Activated effector memory CD4-positive, alpha-beta T cell treated with anti-CD3 and anti-CD28 coated beads, Interleukin-2, amount 50 U/mL, for 16 hours (primary cell): ENCODE measurements around the gene VRTN.
"Not testable (repeated sequence)": the region's sequence is repeated elsewhere in the genome, so short reads cannot be mapped to it uniquely, and the experiment has no call there.

Experiments used
- DNase-seq: peaks from one replicate; pipeline ENCODE4 v3.0.0-alpha.2; 2020

The VRTN gene

DNA sequence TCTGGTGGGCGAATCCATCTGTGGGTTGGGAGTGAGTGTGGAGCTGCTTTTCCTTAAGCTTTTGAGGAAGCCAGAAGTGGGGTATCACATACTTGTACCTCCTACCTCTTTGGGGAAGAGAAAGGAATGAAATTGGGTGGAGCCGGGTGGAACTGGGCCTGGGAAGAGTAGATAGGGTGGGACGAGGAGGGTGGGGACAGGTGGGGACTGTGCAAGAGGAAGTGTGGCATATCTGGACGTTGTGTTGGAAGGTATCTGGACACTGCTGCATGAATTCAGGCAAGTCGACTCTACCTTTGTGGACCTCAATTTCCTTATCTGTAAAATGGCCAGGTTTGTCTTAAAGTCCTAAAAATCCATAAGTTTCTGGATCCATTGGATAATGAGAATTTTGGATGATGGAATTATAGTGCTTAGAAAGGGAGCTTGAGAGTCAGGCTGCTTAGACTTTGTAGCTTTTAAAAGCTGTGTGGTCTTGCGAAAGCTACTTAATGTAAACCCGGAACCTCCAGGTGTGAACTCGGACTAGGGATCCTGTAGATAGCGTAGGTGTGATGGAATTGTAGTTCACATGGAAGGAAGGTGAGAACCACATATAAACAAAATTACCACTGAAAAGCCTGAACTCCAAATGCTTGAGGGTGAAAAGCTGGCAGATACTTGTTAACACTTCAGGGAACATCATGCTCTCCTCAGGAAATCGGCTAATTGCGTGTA, 2.1 kb downstream of the VRTN start:
- DNase-seq, result no peak

DNA sequence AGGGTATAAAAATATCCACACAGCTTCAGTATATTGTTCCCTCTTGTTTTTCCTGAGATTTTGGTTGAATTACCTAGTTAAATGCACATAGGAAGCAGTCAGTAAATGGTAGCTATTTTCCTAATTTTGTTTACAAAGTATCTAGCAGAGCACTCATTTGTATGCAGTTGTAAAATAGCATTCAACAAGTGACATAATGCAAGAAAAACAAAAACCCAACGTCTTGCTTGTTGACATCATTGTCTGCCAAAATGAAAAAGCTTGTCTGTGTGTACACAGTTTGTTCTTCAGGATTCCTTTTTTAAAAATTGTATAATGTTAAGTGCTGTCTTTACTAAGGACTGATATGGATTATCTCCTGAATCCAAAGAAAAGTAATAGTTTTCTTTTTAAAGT, 2.7 kb downstream of the VRTN start:
- DNase-seq, result no peak

DNA sequence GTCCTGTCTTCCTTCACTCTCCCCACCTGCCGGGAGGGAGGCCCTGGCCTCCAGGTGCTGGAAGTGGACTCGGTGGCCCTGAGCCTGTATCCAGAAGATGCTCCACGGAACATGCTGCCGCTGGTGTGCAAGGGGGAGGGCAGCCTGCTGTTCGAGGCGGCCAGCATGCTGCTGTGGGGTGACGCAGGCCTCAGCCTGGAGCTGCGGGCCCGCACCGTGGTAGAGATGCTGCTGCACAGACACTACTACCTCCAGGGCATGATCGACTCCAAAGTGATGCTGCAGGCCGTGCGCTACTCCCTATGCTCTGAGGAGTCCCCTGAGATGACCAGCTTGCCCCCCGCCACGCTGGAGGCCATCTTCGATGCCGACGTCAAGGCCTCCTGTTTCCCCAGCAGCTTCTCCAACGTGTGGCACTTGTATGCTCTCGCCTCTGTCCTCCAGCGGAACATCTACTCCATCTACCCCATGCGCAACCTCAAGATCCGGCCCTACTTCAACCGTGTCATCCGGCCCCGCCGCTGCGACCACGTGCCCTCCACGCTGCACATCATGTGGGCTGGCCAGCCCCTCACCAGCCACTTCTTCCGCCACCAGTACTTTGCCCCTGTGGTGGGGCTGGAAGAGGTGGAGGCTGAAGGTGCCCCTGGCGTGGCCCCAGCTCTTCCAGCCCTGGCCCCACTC, 8.8 kb downstream of the VRTN start:
- no peak for DNase-seq

DNA sequence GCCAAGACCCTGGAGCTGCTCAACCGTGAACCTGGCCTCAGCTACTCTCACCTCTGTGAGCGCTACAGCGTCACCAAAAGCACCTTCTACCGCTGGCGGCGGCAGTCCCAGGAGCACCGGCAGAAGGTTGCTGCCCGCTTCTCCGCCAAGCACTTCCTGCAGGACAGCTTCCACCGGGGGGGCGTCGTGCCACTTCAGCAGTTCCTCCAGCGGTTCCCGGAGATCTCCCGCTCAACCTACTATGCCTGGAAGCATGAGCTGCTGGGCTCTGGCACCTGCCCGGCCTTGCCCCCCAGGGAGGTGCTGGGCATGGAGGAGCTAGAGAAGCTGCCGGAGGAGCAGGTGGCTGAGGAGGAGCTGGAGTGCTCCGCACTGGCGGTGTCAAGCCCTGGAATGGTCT, 9.3 kb downstream of the VRTN start:
- no peak for DNase-seq

DNA sequence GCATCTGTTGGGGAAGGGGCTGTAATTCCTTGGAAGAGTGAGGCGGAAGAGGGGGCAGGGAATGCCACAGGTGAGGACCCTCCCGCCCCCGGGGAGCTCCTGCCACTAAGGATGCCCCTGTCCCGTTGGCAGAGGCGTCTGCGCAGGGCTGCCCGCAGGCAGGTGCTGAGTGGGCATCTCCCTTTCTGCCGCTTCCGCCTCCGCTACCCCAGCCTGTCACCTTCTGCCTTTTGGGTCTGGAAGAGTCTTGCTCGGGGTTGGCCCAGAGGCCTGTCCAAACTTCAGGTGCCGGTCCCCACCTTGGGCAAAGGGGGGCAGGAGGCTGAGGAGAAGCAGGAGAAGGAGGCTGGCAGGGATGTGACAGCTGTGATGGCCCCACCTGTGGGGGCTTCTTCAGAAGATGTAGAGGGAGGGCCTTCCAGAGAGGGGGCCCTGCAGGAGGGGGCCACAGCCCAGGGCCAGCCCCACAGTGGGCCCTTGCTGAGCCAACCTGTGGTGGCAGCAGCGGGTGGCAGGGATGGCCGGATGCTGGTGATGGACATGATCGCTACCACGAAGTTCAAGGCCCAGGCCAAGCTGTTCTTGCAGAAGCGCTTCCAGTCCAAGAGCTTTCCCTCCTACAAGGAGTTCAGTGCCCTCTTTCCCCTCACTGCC, 10.0 kb downstream of the VRTN start:
- DNase-seq, result no peak

DNA sequence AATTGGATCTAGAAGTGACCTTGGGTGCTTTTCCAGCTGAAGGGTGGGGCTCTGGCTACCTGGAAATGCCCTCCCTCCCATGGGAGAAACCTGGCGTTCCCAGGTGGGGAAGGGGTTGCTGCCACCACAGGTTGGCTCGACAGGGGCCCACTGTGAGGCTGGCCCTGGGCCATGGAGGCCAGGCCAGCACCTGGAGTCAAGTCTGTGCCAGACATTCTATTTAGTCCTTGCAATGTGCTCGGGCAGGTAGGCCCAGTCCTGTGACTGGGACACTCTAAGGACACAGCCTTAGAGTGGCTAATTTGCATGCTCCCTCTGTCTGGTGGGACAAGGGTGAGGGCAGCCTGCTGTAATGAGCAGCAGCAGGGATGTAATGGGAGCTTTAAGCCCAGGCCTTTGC, 11.9 kb downstream of the VRTN start:
- DNase-seq, result no peak

DNA sequence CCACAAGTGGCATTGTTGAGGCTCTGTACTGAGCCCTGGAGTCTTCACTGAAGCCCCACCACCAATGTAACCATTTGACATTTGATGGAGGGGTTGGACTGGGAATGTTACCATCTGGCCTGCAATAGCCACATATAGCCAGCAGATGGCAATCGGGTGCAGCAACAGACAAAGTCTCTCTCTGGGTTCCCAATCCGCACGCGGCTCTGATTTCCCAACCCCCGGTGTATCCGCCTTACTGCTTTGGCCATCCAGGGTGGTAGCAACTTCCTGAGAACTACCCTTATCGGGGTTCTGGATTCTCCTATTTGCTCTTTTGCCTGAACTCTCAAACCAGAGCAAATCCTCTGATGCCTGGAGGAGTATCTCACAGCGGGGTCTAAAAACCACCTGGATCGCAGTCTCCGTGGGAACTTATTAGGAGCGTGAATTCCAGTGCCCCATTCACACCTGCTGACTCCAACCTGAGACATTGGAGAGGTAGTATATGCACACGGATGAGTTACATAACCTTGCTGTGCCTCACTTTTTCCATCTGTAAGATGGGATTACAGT, 14.2 kb downstream of the VRTN start:
- peak; percentile 86 for DNase-seq

DNA sequence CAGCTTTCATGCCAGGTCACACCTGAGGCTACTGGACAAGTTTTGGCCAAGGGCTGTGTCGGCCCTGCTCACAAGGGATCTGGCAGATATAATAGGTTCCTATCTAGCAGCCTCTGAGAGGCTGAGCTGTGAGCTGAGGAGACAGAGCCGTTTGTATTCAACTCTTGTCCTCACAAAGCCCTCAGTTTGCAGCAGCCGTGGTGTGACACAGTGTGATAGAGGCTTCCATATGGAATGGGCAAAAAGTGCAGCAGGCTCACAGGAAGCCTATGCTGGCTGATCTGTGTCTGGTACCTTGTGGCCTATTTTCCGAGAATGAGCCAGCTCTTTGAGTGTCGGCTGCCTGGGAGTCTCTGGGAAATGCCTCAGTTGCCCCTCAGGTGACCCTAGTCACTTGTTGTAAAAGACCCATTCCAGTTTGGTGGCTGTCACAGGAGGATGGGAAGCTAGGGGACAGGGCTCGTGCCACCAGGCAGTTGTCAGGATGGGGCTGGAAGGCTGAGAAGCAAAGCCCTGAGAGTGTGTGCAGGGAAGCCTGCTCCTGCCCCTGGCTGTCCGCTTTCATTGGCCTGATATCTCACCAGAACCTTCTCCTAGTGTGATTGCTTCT, 16.1 kb downstream of the VRTN start:
- DNase-seq, result no peak

DNA sequence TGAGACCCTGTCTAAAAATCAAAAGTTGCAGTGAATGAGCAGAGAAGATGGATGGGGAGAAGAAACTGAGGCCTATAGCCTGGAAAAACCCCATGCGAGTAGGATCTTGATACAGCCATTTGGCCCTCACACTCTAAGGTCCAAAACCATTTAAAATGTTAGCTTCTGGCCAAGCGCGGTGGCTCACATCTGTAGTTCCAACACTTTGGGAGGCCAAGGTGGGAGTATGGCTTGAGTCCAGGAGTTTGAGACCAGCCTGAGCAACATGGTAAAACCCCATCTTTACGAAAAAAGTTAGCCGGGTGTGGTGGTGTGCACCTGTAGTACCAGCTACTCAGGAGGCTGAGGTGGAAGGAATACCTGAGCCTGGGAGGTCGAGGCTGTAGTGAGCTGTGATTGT, 19.8 kb downstream of the VRTN start:
- no peak for DNase-seq

DNA sequence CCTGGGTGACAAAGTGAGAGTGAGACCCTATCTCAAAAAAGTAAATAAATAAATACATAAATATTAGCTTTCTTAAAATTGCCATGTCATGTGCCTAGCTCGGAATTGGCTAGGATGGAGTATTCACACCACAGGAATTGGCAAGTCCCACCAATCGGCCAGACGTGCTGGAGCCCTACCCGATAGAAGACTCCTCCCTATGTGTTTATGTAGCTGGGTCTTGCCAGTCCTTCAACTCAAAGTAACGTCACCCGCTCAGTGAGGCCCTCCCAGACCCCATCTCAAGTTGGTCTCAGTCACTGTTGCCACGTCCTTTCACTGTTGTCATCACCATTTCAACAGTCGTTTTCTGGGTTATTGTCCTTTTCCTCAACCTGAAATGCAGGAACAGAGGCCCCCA, 20.2 kb downstream of the VRTN start:
- no peak for DNase-seq

DNA sequence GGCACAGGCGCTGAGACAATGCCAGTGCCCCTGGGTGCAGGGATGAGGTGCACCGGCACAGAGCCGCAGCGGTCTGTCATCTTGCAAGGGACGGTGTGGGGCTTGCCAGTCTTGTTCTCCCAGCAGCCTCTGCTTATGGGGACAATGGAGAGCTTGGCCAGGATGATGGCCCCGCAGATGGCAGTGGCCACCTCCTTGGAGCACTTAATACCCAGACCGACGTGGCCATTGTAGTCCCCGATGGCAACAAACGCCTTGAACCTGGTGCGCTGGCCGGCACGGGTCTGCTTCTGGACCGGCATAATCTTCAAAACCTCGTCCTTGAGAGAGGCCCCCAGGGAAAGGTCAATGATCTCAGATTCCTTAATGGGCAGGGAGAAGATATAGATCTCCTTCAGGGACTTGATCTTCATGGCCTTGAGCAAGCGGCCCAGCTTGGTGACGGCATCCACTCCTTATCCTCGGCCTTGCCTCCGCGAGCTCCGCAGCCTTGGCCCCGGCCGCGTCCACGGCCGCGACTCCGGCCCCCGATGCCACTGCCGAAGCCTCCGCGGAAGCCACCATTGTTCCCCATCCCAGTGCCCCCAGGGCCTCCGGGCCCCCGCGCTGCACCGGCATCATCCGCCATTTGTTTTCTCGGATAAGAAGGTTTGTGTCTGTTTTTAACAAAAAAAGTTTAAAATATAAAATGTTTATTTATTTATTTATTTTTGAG, 29.9 kb downstream of the VRTN start:
- no peak for DNase-seq

DNA sequence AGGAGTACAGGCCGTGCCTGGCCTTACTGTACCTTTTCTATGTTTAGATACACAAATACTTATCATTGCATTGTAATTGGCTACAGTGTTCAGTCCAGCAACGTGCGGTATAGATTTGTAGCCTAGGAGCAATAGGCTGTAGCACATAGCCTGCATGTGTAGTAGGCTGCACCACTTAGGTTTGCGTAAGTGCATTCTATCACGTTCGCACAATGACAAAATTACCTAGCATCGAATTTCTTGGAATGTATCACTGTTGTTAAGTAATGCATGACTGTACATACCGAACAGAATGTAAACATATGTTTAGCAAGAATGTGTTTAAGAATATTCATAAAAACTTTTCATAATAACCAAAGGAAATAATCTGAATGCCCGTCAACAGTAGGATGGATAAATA, 31.9 kb downstream of the VRTN start:
- DNase-seq, result no peak

DNA sequence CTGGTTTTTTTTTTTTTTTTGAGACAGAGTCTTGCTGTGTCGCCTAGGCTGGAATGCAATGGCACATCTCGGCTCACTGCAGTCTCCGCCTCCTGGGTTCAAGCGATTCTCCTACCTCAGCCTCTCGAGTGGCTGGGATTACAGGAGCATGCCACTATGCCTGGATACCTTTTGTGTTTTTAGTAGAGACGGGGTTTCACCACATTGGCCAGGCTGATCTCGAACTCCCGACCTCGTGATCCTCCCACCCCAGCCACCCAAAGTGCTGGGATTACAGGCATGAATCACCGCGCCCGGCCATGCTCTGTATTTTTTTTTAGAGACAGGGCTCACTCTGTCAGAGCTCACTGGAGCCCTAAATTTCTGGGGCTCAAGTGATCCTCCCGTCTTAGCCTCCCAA, 32.6 kb downstream of the VRTN start:
- no peak for DNase-seq

DNA sequence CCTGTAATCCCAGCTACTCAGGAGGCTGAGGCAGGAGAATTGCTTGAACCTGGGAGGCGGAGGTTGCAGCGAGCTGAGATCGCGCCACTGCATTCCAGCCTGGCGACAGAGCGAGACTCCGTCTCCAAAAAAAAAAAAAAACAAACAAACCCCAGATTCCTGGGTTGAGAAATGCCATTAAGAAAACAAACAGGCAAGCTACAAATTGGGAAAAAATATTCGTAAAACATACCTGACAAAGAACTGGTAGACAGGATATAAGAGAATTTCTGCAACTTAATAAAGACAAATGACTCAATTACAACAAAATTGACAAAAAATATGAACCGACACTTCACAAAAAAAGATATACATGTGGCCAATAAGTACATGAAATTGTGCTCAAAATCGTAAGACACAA, 33.3 kb downstream of the VRTN start:
- DNase-seq, result not testable (repeated sequence)

DNA sequence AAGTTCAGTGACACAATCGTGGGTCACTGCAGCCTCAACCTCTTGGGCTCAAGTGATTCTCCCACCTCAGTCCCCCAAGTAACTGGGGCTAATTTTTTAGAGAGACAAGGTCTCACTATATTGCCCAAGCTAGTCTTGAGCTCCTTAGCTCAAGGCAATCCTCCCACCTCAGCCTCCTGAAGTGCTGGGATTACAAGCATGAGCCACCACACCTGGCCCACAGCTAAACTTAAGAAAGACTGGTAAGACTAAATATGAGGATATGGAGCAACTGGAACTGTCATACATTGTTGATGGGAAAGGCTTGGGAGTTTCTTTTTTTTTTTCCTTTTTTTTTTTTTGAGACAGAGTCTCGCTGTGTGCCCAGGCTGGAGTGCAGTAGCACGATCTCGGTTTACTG, 34.0 kb downstream of the VRTN start:
- no peak for DNase-seq

DNA sequence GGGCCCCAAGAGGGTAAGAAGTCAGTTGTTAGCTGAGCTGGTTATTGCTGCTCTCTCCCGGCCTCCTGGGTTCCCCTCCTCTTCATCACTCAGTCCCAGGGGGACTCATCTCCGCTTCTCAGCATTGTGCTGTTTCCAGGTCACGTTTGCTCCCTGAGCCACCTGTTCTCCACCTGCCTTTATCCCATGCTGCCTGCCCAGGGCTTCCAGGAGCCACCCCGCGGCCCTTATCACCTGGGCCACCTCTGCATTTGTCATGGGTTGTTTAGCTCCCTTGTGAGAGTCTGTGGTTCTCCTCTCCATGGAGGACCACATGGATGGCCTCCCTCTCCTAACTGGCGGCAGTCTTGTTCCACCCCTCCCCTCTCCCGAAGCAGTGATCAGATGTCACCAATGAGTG, 41.7 kb downstream of the VRTN start:
- no peak for DNase-seq

DNA sequence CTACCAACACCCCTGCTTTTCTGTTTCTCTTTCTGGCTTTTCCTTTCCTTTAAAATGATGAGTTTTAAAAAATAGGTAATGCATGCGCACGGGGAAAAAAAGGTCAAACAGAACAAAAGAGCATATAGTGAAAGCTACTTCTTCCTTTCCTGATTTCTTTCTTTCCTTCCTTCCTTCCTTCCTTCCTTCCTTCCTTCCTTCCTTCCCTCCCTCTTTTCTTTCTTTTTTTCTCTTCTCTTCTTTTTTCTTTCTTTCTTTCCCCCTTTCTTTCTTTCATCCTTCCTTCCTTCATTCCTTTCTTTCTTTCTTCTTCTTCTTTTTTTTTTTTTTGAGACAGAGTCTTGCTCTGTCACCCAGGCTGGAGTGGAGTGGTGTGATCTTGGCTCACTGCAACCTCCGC, 42.2 kb downstream of the VRTN start:
- not testable (repeated sequence) for DNase-seq

DNA sequence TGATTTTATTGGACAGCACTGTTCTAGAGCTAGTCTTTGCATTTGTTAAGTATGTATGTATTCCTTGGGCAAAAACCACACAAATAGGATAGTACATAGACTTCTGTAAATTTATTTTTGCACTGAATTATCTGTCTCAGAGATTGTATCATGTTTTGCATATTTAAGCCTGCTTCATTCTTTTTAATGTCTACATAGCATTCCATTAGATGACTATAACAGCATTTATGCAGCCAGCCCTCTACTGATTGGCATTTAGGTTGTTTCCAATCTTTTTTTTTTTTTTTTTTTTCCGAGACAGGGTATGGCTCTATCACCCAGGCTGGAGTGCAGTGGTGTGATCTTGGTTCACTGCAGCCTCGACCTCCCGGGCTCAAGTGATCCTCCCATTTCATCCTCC, 43.2 kb downstream of the VRTN start:
- DNase-seq, result no peak

DNA sequence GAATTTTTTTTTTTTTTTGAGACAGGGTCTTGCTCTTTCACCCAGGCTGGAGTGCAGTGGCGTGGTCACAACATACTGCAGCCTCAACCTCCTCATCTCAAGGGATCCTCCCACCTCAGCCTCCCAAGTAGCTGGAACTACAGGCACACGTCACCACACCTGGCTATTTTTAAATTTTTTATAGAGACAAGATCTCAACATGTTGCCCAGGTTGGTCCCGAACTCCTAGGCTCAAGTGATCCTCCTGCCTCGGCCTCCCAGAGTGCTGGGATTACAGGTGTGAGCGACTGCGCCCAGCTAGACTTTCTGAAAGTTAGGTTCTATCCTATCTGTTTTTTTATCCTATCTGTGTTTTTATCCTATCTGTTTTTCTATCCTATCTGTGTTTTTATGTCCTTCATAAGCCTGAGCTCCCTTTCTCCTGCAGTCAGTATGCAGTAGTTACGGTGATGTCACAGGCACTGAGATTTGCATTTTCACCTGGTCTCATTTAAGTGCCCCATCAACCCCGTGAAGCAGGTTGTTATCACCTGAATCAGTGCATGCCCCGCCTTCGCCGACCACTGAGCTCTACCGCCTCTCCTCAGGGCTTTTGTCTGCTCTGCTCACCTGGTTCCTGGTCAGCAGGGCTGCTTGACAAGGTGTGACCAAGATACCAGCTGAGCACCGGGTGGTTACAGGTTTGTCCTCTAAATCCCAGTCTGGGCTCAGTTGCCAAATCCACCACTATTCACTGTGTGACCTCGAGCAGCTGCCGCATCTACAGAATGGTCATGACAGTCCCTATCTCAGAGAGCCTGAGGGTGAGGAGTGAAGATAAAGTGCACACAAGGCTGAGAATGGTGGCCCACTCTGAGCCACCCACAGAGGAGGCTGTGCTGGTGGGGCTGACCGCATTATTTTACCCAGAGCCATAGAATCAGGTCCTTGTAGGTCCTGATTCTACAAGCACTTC, 44.6 kb downstream of the VRTN start:
- no peak for DNase-seq

DNA sequence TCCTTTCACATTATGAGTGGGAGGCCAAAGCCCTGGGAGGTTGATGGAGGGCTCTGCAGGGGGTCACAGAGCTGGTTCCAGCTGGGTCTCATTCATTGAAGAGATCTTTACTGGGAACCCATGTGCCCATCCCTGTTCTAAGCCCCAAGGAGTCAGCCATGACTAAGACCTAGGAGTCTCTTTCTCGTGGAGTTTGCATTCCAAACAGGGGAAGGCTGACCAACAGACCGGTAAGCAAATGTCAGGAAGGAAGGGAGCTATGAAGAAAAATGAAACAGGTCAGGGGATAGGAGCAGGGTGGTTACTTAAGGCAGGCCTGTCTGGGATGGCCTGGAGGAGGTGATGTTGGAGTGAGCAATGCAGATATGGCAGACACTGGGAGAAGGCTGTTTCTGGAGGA, 46.3 kb downstream of the VRTN start:
- no peak for DNase-seq

DNA sequence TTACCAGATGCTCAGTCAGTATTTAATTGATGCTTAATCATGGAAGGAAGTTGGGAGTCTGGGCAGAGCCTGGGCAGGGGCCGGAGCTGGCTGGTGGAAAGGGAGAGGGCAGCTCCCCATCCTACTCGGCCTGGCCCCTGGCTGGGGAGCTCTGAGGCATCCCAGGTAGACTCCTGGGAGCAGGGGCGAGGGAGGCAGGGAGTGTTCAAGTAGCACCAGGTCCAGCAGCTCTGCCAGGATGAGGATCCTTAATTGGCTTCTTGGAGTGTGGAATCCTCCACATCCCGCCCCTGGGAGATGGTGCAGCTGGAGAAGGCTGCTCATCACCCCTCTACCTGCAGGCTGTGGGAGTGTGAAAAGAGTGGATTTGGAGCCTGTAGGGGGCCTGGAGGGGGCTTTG, 46.8 kb downstream of the VRTN start:
- no peak for DNase-seq
